PC-3 (cell line): Measurements from ENCODE around the gene RGMB.

Experiments used
- EZH2phosphoT487 ChIP-seq: fragments of 300-600 bp; sonication (generic); IDR thresholded peaks from 2 replicates; pipeline ENCODE4 v1.6.1; 2018; ENCODE audit warnings: mild to moderate bottlenecking, antibody characterized with exemption, low read length, borderline replicate concordance
- TF ChIP-seq, protein P1 (sequence below): fragments of 300-600 bp; sonication (generic); conservative IDR thresholded peaks from 2 replicates; pipeline ENCODE4 v1.5.1; 2017; ENCODE audit warnings: antibody characterized with exemption, low read depth, mild to moderate bottlenecking, low read length

DNA sequence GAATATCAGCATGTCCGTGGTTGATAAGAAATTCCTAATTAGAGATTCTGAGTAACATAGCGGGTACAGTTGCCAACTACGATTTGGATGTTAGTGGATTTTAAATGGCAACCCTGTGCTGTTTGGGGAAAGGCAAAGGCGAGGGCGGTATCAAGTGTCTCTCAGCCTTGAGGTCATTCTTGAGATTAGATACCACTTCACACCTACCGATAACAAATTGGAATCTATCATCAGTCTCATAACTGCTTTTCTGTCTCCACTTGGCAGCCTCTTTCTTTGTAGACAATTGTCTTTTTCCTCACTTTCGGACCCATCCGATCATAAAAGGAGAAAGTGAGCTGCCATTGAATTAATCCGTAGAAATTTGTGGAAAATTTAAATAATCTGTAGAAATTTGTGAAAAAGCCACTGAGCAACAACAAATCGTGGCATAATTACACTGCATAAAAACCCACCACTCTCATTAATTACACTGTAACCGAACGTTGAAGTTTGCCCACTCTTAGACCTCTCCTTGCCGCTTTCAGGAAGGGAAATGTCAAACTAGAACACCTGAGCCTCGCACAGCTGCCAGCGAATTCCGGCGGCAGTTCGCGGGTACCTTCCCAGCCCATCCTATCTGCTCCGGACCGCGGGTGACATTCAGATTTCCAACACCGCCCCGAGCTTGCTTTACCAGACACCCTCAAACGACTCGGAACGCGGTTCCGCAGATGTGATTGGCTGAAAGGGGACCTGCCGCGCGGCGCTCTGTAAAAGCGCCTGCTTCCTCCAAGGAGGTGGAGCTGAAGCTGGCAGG lies 849 bp upstream of the RGMB start:
- TF ChIP-seq, protein P1, sequence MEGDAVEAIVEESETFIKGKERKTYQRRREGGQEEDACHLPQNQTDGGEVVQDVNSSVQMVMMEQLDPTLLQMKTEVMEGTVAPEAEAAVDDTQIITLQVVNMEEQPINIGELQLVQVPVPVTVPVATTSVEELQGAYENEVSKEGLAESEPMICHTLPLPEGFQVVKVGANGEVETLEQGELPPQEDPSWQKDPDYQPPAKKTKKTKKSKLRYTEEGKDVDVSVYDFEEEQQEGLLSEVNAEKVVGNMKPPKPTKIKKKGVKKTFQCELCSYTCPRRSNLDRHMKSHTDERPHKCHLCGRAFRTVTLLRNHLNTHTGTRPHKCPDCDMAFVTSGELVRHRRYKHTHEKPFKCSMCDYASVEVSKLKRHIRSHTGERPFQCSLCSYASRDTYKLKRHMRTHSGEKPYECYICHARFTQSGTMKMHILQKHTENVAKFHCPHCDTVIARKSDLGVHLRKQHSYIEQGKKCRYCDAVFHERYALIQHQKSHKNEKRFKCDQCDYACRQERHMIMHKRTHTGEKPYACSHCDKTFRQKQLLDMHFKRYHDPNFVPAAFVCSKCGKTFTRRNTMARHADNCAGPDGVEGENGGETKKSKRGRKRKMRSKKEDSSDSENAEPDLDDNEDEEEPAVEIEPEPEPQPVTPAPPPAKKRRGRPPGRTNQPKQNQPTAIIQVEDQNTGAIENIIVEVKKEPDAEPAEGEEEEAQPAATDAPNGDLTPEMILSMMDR = no peak
- TF ChIP-seq EZH2phosphoT487 = no peak
